Neural progenitor cell (in vitro differentiated cells): ENCODE data around the gene ALDH1A3.

Experiments
- CTCF ChIP-seq: fragments of 200-600 bp; sonication (generic); IDR thresholded peaks from 2 replicates; pipeline ENCODE4 v1.5.1; 2017; ENCODE audit warnings: antibody characterized with exemption, mild to moderate bottlenecking
- EZH2 ChIP-seq: fragments of 200-600 bp; sonication (generic); IDR thresholded peaks from 2 replicates; pipeline ENCODE4 v1.6.1; 2017; ENCODE audit warnings: antibody characterized with exemption, mild to moderate bottlenecking, moderate library complexity

DNA sequence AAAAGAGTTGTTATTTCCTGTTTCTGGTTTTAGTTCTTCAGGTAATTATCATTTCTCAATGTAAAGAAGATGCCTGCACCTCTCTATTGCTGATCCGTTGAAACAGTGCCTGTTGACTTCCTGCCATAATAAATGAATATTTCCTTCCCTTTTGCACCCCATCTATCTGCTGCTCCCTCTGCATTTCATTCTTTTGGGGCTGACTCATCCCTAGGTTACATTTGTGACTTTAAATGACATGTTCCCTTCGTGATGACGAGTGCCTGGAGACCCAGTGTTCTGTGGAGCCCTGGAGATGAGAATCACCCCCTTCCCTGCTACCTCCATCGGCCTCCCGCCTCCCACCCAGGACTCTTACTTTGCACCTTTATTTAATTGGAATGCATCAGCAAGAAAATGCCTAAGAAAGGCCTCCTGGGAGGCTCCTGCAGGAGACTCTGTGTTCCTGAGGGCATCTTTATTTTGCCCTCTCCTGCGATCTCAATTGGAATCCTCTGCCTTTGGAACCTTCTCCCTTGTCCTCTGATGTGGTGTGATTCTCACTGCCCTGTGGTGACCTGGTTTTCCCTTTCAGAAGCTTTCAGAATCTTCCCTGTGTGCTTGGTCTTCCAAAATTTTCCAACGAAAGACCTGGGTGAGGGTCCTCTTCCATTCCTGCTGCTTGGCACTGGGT, 53.2 kb downstream of the ALDH1A3 start:
- TF ChIP-seq EZH2, result no peak
- TF ChIP-seq CTCF, result no peak
